Astrocyte (in vitro differentiated cells and primary cell): ENCODE data around the gene STARD4.

Source experiments
- EZH2 ChIP-seq: IDR thresholded peaks from 2 replicates; pipeline ENCODE4 v1.6.1; 2012; ENCODE audit warnings: mild to moderate bottlenecking, low read length, inconsistent platforms; ENCODE audit not compliant: insufficient read depth
- TF ChIP-seq, protein P1 (sequence below): IDR thresholded peaks from 2 replicates; pipeline ENCODE4 v1.5.1; 2011; ENCODE audit warnings: low read depth, mild to moderate bottlenecking, inconsistent platforms, low read length, moderate library complexity; ENCODE audit not compliant: insufficient read depth

DNA sequence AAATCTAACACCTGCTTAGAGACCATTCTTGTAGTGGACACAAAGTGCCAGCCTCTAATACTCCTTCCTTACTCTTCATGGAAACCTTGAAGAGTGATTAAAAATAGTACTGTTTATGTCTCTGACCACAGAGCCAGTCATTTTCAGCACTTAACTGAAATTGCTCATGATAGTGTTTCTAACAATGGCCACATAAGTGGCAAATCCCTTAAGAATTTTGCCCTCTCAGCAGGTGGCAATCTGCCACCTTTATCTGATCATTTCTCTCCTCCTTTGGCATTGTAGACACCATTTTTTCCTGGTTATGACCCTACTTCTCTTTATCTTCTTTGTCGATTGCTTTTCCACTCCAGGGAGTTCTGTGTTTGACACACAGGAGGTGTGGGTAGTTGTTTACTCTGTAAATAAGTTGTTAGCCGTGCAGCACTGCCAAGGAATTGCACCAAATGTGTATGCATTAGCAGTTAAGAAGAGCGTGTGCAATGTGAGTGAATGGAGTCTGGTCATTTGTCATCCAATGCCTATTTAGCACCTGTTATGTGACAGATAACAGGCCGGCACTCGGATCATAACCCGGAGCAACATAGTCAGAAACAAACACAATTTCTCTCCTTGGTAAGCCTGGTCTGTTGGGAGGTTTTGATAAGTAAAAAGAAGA lies 36.8 kb upstream of the STARD4 start:
- TF ChIP-seq, protein P1, sequence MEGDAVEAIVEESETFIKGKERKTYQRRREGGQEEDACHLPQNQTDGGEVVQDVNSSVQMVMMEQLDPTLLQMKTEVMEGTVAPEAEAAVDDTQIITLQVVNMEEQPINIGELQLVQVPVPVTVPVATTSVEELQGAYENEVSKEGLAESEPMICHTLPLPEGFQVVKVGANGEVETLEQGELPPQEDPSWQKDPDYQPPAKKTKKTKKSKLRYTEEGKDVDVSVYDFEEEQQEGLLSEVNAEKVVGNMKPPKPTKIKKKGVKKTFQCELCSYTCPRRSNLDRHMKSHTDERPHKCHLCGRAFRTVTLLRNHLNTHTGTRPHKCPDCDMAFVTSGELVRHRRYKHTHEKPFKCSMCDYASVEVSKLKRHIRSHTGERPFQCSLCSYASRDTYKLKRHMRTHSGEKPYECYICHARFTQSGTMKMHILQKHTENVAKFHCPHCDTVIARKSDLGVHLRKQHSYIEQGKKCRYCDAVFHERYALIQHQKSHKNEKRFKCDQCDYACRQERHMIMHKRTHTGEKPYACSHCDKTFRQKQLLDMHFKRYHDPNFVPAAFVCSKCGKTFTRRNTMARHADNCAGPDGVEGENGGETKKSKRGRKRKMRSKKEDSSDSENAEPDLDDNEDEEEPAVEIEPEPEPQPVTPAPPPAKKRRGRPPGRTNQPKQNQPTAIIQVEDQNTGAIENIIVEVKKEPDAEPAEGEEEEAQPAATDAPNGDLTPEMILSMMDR = no peak
- TF ChIP-seq EZH2 = no peak
